B cell (primary cell): ENCODE measurements around the gene COL19A1.

Source experiments
- EZH2 ChIP-seq: IDR thresholded peaks from 2 replicates; pipeline ENCODE4 v1.6.1; 2012; ENCODE audit warnings: borderline replicate concordance, low read depth, mild to moderate bottlenecking, moderate library complexity, low read length; ENCODE audit not compliant: insufficient read depth, poor library complexity, severe bottlenecking
- TF ChIP-seq, protein P1 (sequence below): fragments of 200-600 bp; IDR thresholded peaks from one replicate; pipeline ENCODE4 v1.8.0; 2022; ENCODE audit warnings: antibody characterized with exemption, mild to moderate bottlenecking

DNA sequence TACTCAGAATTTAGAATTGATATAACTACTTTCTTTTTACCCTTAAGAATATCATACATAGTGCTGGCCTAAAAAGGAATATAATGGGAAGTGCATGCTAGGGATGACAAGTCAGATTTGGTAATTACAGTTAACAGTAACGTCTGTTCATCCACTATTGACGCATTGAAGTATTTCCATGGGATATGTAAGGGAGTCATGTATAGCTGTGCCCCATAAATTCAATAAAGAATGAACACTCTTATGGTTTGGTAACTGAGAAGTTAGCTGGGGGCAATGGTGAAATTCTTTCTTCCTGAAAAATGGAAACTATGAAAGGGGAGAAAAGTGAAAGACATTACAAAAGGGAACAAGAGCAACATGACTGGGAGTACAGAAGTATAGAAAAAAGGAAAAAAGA is 2.6 kb upstream of the COL19A1 start:
- TF ChIP-seq, protein P1, sequence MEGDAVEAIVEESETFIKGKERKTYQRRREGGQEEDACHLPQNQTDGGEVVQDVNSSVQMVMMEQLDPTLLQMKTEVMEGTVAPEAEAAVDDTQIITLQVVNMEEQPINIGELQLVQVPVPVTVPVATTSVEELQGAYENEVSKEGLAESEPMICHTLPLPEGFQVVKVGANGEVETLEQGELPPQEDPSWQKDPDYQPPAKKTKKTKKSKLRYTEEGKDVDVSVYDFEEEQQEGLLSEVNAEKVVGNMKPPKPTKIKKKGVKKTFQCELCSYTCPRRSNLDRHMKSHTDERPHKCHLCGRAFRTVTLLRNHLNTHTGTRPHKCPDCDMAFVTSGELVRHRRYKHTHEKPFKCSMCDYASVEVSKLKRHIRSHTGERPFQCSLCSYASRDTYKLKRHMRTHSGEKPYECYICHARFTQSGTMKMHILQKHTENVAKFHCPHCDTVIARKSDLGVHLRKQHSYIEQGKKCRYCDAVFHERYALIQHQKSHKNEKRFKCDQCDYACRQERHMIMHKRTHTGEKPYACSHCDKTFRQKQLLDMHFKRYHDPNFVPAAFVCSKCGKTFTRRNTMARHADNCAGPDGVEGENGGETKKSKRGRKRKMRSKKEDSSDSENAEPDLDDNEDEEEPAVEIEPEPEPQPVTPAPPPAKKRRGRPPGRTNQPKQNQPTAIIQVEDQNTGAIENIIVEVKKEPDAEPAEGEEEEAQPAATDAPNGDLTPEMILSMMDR, result no peak
- no peak for TF ChIP-seq EZH2
